Measurements from ENCODE around the gene TBC1D22A.

TBC1D22A gene

GRCh38 chr22:47199979-47200272, 437.5 kb downstream of the TBC1D22A start:
- DNase-seq (ENCODE audit: low read depth, low spot score) = no peak

GRCh38 chr22:47200273-47201051, 438.0 kb downstream of the TBC1D22A start:
- no peak for DNase-seq (ENCODE audit: low read depth, low spot score)

GRCh38 chr22:47201186-47201995, 438.9 kb downstream of the TBC1D22A start:
- no peak for DNase-seq (ENCODE audit: low read depth, low spot score)

- DNase-seq (ENCODE audit: low read depth, low spot score) = no peak
Measured at GRCh38 chr22:47201996-47202818, 439.8 kb downstream of the TBC1D22A start.

GRCh38 chr22:47202819-47203553, 440.5 kb downstream of the TBC1D22A start:
- DNase-seq (ENCODE audit: low read depth, low spot score) = no peak

GRCh38 chr22:47203554-47203991, 441.1 kb downstream of the TBC1D22A start:
- DNase-seq (ENCODE audit: low read depth, low spot score) = no peak

GRCh38 chr22:47204002-47204979, 441.8 kb downstream of the TBC1D22A start:
- DNase-seq (ENCODE audit: low read depth, low spot score) = no peak

GRCh38 chr22:47205081-47205491, 442.6 kb downstream of the TBC1D22A start:
- DNase-seq (ENCODE audit: low read depth, low spot score) = no peak

GRCh38 chr22:47205554-47205953, 443.1 kb downstream of the TBC1D22A start:
- DNase-seq (ENCODE audit: low read depth, low spot score) = no peak

GRCh38 chr22:47206164-47206563, 443.7 kb downstream of the TBC1D22A start:
- no peak for DNase-seq (ENCODE audit: low read depth, low spot score)

- DNase-seq (ENCODE audit: low read depth, low spot score) = no peak
Measured at GRCh38 chr22:47206666-47207218, 444.3 kb downstream of the TBC1D22A start.

- DNase-seq (ENCODE audit: low read depth, low spot score) = no peak
Measured at GRCh38 chr22:47207387-47207786, 444.9 kb downstream of the TBC1D22A start.

GRCh38 chr22:47207846-47208554, 445.6 kb downstream of the TBC1D22A start:
- DNase-seq (ENCODE audit: low read depth, low spot score) = no peak

GRCh38 chr22:47208630-47209029, 446.2 kb downstream of the TBC1D22A start:
- no peak for DNase-seq (ENCODE audit: low read depth, low spot score)

- DNase-seq (ENCODE audit: low read depth, low spot score) = no peak
Measured at GRCh38 chr22:47209040-47209514, 446.6 kb downstream of the TBC1D22A start.

- no peak for DNase-seq (ENCODE audit: low read depth, low spot score)
Measured at GRCh38 chr22:47209547-47210023, 447.1 kb downstream of the TBC1D22A start.

- no peak for DNase-seq (ENCODE audit: low read depth, low spot score)
Measured at GRCh38 chr22:47210112-47210657, 447.7 kb downstream of the TBC1D22A start.

- DNase-seq (ENCODE audit: low read depth, low spot score) = no peak
Measured at GRCh38 chr22:47210686-47211085, 448.2 kb downstream of the TBC1D22A start.
